CD4-positive, alpha-beta T cell (primary cell): Measurements from ENCODE around the gene SMAD6. TPM values are rescaled to one million over a fixed set of nuclear protein-coding genes. Genes with fewer than 3 reads are reported as not detected.

Source experiments
- ATAC-seq: fragments of 200-7000 bp; cut with Tn5 transposase; one replicate; pipeline ENCODE4 v1.10.0; 2022; ENCODE audit warnings: mild to moderate bottlenecking; ENCODE audit not compliant: poor library complexity
- CTCF ChIA-PET: fragments of 350-600 bp; sonication (Branson Sonifier 250); formaldehyde crosslinking; loops from one replicate; lab custom pipeline; 2021; ENCODE audit warnings: antibody characterized with exemption, inconsistent platforms; lab: Charles Lee
- POLR2A ChIA-PET: fragments of 350-600 bp; sonication (Branson Sonifier 250); formaldehyde crosslinking; loops from one replicate; lab custom pipeline; 2021; ENCODE audit warnings: antibody characterized with exemption, inconsistent platforms; lab: Charles Lee
- DNase-seq, 14 experiments: peaks; one replicate each; pipeline ENCODE4 v3.0.0-alpha.2; 2013 to 2020; ENCODE audit warnings: mixed read lengths in 2 of 14
- H3K27ac ChIP-seq, 2 donors: one replicate each; pipeline versions ENCODE4 v1.5.1 to v1.7.0; 2013; ENCODE audit warnings: low read length in 2 of 2, low read depth in 1 of 2, mild to moderate bottlenecking in 1 of 2
- H3K27me3 ChIP-seq, 2 experiments: 1 replicate in 1 of 2; 2 replicates in 1 of 2; pipeline versions ENCODE4 v1.6.1 to v1.7.0; 2013; ENCODE audit warnings: low read length in 2 of 2, control low read depth in 1 of 2, mild to moderate bottlenecking in 1 of 2, moderate library complexity in 1 of 2; ENCODE audit not compliant: insufficient read depth in 2 of 2, control insufficient read depth in 1 of 2
- H3K36me3 ChIP-seq: one replicate; pipeline ENCODE4 v1.6.1; 2013; ENCODE audit warnings: low read length, control low read depth; ENCODE audit not compliant: insufficient read depth
- H3K4me1 ChIP-seq: one replicate; pipeline ENCODE4 v1.6.1; 2013; ENCODE audit warnings: low read length, control low read depth; ENCODE audit not compliant: insufficient read depth
- H3K4me3 ChIP-seq: one replicate; pipeline ENCODE4 v1.5.1; 2013; ENCODE audit warnings: mild to moderate bottlenecking, low read length, moderate library complexity
- H3K9me3 ChIP-seq, 2 experiments: 1 replicate in 1 of 2; 2 replicates in 1 of 2; pipeline versions ENCODE4 v1.6.1 to v1.7.0; 2013; ENCODE audit warnings: low read length in 2 of 2, mild to moderate bottlenecking in 2 of 2, control low read depth in 1 of 2, moderate library complexity in 1 of 2; ENCODE audit not compliant: control insufficient read depth in 1 of 2, insufficient read depth in 1 of 2
- H3K27ac Mint-ChIP-seq: one replicate; pipeline ENCODE4 v1.8.0; 2020; ENCODE audit warnings: mixed read lengths
- H3K27me3 Mint-ChIP-seq: one replicate; pipeline ENCODE4 v1.8.0; 2021; ENCODE audit warnings: mixed read lengths
- H3K36me3 Mint-ChIP-seq: one replicate; pipeline ENCODE4 v1.8.0; 2021; ENCODE audit warnings: low read depth, mixed read lengths
- H3K4me1 Mint-ChIP-seq: one replicate; pipeline ENCODE4 v1.8.0; 2021; ENCODE audit warnings: low read depth, mixed read lengths
- H3K4me3 Mint-ChIP-seq: one replicate; pipeline ENCODE4 v1.8.0; 2020; ENCODE audit warnings: mild to moderate bottlenecking, mixed read lengths
- H3K9me3 Mint-ChIP-seq: one replicate; pipeline ENCODE4 v1.8.0; 2020; ENCODE audit warnings: mixed read lengths
- CTCF ChIP-seq: fragments of 200-600 bp; IDR thresholded peaks from one replicate; pipeline ENCODE4 v1.8.0; 2022; ENCODE audit warnings: antibody characterized with exemption, mild to moderate bottlenecking
- intact Hi-C, 2 experiments: fragments of 100-400 bp; cut with DNase I in 1 of 2; cut with micrococcal nuclease in 1 of 2; formaldehyde crosslinking; loops; one replicate each; pipeline versions ENCODE4 v1.15.1 to v1.9.0; 2023 to 2025; cut with DNase I, micrococcal nuclease
- total RNA-seq, 174 experiments: library from RNA in 2 of 174; stranded (reverse) in 2 of 174; gene quantifications; one replicate each; pipeline ENCODE4 v1.2.3 and lab custom pipeline; 2021 to 2026

Gene SMAD6
- total RNA-seq, 2 experiments from 2014 or later = 0.59 to 0.69 TPM

- H3K36me3 ChIP-seq = no peaks in the 10 kb centered on the region
- no peak overlapping the region for H3K27ac Mint-ChIP-seq
- ATAC-seq = no peak
- no peaks in the 10 kb centered on the region for H3K9me3 ChIP-seq
- H3K36me3 Mint-ChIP-seq = no peaks in the 10 kb centered on the region
- ChIA-PET POLR2A (no interaction called here), CTCF (no interaction called here)
- intact Hi-C loops = no loop called here
- H3K4me3 Mint-ChIP-seq = no peak overlapping the region
- no peaks in the 10 kb centered on the region for H3K27me3 ChIP-seq
- no peaks in the 10 kb centered on the region for H3K4me1 Mint-ChIP-seq
- no peaks in the 10 kb centered on the region for H3K9me3 Mint-ChIP-seq
- H3K27ac ChIP-seq = no peak overlapping the region
- no peaks in the 10 kb centered on the region for H3K27me3 Mint-ChIP-seq
- TF ChIP-seq CTCF = no peak
- DNase-seq = no peak
- H3K4me1 ChIP-seq = peaks cover 14% of the 10 kb centered on the region
- no peak overlapping the region for H3K4me3 ChIP-seq
These were observed 20.9 kb downstream of the SMAD6 start for GRCh38 chr15:66722757-66723540.

GRCh38 chr15:66723826-66724731, 22.0 kb downstream of the SMAD6 start:
- Histone ChIP-seq H3K36me3 (no peaks in the 10 kb centered on the region), H3K27ac (no peak overlapping the region), H3K27me3 (no peaks in the 10 kb centered on the region), H3K4me1 (peaks cover 14% of the 10 kb centered on the region), H3K9me3 (no peaks in the 10 kb centered on the region), H3K4me3 (no peak overlapping the region)
- intact Hi-C loops = no loop called here
- CTCF ChIA-PET = no interaction called here
- H3K9me3 Mint-ChIP-seq = no peaks in the 10 kb centered on the region
- DNase-seq (no peak), ATAC-seq (no peak)
- H3K4me1 Mint-ChIP-seq = no peaks in the 10 kb centered on the region
- no peaks in the 10 kb centered on the region for H3K27me3 Mint-ChIP-seq
- H3K4me3 Mint-ChIP-seq = no peak overlapping the region
- TF ChIP-seq CTCF = no peak
- no peak overlapping the region for H3K27ac Mint-ChIP-seq
- no peaks in the 10 kb centered on the region for H3K36me3 Mint-ChIP-seq
- POLR2A ChIA-PET = no interaction called here

DNA sequence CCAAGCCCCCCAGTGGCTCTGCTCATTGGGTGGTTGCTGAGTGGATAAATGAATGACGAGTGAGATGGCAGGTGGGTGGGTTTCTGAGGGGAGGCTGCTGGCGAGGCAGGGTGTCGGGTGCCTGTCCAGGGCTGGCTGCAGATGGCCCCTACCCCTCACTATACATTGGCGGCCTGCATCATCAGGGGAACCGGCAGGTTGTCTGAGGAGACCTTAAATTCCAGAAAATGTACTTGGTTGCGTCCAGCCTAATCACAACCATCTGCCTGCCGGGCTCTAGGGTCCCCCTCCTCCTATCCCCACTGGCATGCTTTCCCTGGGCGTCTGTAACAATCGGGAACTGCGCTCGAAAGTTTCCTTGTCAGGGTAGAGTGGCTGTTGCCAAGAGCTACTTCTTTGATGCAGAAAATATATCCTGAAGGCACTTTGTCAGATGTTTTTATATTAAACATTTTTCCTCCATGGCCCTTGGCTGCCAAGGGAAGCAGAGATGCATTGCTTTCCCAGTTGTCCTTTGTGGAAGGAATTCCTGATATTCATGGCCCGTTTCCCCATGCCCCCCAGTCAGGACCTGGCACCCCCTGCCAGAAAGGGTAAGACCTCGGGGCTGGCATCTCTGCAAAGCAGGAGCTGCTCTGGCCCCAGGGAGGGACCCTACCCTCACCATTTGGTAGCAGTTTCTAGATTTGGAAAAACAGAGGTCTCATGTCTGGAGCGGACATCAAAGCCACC, 22.9 kb downstream of the SMAD6 start:
- CTCF ChIA-PET = no interaction called here
- no peaks in the 10 kb centered on the region for H3K4me1 Mint-ChIP-seq
- no peak overlapping the region for H3K27ac ChIP-seq
- H3K4me3 ChIP-seq = no peak overlapping the region
- no peaks in the 10 kb centered on the region for H3K27me3 ChIP-seq
- intact Hi-C loops = loop anchor here in 1 of 2 experiments (5.0 kb wide), 1 partner anchor 98 kb away; no protein-coding TSS in a partner anchor
- H3K4me1 ChIP-seq = peaks cover 9% of the 10 kb centered on the region
- H3K27me3 Mint-ChIP-seq = no peaks in the 10 kb centered on the region
- TF ChIP-seq CTCF = no peak
- H3K4me3 Mint-ChIP-seq = no peak overlapping the region
- POLR2A ChIA-PET = no interaction called here
- no peak overlapping the region for H3K27ac Mint-ChIP-seq
- no peaks in the 10 kb centered on the region for H3K9me3 ChIP-seq
- no peaks in the 10 kb centered on the region for H3K36me3 ChIP-seq
- ATAC-seq (no peak), DNase-seq (no peak)
- no peaks in the 10 kb centered on the region for H3K9me3 Mint-ChIP-seq
- no peaks in the 10 kb centered on the region for H3K36me3 Mint-ChIP-seq
